HG03097 (cell line): ENCODE data around the gene ORM1.

Source experiments
- ATAC-seq: cut with Tn5 transposase; IDR thresholded peaks from one replicate; pipeline ENCODE4 v1.9.1; 2021; ENCODE audit not compliant: unreplicated experiment, low FRiP score

The ORM1 gene

DNA sequence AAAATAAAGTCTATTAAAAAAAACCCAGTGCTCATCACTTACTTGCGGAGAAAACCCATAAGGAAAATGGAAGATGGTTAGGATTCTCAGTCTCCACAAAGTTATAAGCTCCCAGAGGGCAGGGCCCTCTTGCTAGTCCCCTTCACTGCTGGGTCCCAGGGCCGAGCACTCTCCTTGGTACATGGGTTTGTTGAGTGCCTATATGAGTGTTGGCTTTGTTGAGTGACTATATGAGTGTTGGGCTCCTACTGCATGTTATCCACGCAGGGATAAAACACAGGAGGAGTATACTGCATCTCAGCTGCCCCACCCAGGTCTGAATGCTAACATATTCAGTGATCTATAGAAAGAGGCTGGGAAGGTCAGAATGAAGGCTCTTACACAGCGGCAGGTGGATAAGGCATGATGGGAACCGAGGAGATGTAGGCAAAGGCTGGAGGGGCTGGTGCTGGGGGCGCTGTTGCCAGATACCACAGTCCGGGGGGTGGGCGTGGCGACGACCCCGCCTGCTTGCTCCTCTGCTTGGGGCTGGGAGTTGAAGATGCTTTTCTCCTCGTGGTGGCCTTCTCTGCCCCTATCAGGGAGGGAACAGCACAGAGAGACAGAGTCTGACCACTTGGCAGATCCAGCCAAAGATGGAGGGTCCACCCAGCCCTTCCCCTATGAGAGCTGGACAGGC lies 18.4 kb downstream of the ORM1 start:
- ATAC-seq, result no peak

DNA sequence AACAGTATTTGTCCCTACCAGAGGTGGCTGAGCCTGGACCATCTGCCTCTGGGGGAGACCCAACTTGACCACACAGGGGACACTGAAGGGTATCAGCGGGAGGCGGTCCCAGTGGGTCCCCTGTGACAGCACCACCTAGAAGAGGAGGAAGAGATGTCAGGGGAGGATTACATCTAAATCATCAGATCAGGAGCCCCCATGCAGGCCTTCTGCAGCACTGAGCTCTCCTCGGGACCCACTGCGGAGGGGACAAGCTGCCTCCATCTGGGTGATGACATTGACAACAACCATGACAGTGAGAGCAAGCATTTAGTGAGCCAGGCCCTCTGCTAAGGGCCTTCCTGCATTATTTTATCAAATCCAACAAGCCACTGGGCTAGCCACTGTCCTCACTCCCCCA lies 19.1 kb downstream of the ORM1 start:
- ATAC-seq, result no peak

DNA sequence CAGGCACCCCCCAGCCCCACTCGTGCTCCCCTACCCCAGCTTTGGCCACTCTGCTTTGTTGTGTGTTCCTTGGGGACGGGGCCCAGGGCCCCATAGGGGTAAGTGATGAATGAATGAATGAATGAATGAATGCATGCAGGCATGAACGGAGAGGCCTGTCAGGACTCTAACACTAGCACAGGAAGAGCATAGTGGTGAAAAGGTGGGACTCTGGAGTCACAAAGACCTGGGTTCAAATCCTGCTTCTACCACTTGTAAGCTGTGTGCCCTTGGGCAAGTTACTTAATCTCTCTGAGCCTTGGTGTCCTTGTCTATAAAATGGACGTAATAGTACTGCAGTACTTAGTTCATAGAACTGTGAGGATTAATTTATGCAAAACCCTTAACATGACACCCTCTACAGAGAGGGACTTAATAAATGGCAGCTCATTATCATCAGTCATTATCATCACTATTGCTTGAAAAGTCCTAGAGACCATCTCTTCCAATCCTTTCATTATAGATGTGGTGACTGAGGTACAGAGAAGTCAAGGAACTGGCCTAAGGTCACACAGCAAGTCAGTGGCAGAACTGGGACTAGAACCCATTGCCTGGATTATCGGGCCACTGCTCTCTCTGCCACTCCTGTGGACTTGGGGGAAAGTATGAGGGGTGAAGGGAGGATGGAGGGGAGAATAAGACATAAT lies 20.0 kb downstream of the ORM1 start:
- ATAC-seq, result no peak

DNA sequence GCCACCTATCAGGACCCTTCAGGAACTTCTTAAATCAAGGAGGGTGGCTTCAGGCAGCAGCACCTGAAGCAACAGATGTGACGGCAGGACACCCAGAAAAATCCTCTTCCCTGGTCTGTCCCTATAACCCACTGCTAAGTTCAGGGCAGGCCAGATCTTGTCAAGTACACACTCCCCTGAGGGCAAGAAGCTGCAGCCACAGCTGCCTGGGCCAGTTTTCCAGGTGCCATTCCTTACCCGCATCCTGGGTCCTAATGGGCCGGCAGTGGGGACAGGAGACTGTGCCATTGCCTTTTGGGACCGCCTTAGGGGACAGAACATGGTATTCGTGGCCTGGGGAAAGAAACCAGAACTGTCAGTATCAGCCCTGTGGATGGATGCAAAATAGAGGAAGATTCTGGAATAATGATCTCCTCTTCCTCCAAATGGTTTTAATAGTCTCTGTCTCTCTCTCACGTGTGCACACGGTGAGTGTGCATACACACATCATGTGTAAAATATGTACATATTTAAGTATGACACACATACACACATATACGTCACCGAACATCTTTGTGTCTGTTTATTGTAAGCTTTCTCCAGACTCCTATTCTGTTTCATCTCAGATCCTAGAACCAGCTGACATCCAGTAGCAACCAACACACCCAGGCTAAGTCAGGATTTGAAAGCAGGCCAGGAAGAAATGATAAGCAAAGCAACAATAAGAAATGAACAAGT lies 20.7 kb downstream of the ORM1 start:
- ATAC-seq, result no peak

DNA sequence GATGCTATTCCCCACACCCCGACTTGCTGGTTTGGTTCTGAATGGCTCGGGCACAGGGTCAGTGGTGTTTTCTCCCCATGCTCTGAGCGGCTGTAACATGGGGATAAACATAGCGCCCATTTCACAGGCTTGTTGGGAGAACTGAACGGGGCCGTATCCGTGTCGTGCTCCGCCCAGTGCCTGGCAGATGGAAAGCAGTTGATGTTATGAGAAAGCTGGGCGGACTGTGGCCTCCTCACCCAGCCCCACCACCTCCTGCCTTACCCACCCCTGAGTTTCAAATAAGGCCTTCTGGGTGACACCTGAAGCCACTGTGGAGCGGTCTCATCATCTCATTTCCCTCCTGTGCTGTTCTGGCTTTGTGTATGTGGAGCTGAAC lies 21.3 kb downstream of the ORM1 start:
- no peak for ATAC-seq

DNA sequence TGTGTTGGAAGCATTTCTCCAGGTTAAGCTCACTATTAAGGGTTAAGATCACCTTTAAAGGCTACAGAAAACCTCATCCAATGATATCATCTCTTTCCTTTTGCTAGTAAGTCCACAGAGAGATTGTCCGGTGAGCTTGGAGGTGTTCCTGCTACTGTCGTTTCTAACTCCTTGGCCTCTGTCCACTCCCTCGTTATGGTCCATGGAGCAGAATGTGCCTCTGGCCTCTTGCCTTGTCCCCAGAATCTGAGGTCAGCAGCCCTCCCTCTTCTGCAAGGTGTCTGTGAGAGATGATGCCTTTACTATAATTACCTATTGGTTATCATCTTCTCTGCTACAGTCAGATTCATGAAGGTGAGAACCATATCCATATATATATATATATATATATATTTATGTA lies 21.8 kb downstream of the ORM1 start:
- ATAC-seq, result no peak

DNA sequence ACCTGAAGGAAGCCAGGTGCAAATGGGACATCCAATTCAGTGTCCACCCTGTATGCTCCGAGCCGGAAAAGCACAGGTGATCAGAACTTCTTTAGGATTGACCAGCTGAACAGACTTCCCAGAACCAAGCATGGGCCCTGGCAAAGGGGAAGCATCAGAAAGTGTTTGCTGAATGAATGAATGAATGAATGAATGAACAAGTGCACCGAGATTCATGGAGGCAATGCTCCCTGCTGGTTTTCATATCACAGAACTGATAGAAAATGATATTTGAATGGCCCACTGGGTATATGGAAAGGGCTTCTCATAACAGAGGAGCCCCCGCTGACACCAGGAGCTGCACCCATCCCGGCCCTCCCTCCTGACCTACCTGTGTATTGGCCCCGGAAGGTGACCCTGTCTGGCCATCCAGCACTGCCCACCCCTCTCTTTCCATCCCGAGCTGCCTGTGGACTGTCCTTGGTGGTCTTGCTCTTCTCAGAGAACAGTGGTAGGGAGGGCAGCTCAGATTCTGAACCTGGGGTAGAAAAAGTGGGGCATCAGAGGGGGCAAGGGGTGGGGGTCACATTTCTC lies 22.7 kb downstream of the ORM1 start:
- no peak for ATAC-seq

DNA sequence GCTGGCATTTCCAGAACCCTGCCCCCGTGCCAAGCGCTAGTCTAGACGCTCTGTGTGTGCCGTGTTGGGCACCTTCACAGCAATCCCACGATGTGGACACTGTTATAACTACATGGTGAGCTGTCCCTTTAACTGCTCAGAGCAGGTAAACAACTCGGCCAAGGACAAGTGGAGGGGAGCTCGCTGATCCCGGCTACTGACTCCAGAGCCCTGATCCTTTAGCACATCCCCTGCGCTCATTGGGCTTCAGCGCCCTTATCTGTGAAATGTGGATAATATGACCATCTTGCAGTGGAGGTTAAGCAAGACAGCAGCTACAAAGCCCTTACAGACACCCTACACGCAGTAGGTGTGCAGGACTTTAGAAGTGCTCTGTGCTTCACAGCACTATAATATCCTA lies 23.2 kb downstream of the ORM1 start:
- ATAC-seq, result no peak

DNA sequence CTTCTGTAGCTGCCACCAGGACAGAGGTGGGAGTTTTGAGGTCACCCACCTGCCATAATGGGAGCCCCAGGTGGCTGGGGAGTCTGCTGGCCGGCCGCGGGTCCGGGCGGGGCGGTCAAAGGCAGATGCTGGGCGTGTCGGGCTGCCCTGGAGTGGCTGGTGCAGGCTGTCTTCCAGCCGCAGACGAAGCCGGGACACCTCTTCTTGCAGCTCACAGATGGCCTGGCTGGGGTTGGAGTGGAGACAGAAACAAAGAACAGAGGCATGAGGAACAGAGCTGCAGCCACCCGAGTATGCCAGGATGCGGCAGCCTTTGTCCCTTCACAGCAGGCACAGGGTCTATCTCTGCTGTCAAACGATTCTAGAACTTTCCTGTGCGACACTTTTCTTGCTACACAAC lies 24.8 kb downstream of the ORM1 start:
- no peak for ATAC-seq

DNA sequence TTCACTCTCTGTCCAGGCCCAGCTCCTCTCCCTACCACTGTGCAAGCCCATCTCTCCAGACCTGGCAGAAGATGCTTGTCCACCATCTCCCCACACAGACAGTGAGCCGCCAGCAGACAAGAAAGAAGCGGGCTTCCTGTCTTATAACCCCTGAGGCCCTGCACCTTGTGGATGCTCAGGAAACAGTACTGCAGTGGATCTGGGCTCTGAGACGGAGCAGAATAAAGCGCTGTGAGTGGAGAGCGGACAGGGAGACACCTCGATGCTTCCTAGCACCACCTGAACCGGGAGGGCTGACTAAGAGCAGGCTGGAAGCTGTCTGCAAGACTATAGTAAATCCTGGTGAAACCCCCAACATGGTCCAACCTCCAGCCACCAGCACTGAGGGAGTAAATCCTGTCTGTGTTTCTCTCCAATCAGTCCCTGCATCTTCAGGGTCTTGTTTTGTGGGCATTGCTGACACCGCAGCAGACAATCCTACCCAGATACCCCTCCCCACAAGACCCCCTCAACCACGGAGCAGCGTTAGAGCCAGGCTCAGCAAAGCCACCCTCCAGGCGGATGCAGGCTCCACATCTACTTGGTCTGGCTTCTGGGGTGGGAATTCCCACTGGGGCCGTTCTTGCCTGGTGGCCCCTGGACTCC lies 25.5 kb downstream of the ORM1 start:
- ATAC-seq, result no peak

DNA sequence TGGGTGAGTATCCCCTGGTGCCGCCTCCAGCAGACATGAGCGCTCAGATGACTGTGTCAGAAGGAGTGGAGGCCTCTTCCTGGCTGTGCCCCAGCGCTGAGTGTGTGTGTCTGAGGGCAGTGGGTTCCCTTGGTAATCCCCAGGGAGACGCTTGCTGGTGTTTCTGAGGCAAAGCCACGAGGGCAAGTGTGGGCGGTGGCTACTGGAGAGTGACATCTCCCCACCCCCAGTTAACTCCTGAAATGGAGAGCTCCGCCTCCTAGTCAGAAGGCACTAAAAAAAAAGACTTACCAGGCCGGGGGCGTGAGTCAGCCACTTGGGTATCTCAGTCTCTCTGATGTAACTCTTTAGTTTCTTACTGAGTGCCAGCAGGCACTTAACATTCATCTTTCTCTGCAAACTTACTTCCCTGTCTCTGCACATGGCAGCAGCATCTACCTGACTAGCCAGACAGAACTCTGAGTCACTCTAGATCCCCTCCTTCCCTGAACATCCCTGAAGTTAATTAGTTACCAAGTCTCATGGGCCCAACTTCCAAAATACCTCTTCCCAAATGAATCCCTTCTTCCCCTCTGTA lies 26.1 kb downstream of the ORM1 start:
- ATAC-seq, result peak; percentile 80

DNA sequence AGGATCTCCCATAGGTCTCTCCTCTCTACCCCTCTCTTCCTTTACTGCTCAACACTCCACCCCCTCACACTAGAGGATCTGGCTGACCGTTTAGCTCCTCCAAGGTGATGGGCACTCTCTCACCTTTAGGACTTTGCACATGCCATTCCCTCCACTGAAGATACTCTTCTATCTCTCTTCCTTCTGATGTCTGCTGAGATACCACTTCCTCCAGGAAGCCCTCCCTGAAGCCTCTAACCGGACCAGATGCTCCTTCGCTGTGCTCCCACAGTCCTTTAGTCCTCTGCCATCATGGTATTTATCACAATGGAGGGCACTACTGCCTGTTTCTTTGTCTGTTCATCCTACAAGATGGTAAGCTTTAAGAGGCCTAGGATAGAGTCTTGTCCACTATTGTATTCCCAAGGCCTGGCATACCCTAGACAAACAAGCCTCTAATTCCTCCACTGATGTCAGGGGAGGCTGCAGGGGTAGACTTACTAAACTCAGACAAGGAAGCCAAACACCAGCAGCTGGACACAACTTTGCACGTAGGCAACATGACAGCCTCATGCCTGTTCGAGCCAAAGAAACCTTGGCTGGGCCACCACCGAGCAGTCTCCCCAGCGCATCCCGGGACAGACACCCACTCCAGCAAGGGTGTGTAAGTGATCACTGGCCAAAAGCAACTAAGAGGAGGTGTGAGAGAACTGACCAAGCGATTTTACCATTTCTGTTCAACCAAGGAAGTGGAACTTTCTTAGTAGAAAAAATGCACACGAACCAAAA lies 27.0 kb downstream of the ORM1 start:
- ATAC-seq, result no peak

DNA sequence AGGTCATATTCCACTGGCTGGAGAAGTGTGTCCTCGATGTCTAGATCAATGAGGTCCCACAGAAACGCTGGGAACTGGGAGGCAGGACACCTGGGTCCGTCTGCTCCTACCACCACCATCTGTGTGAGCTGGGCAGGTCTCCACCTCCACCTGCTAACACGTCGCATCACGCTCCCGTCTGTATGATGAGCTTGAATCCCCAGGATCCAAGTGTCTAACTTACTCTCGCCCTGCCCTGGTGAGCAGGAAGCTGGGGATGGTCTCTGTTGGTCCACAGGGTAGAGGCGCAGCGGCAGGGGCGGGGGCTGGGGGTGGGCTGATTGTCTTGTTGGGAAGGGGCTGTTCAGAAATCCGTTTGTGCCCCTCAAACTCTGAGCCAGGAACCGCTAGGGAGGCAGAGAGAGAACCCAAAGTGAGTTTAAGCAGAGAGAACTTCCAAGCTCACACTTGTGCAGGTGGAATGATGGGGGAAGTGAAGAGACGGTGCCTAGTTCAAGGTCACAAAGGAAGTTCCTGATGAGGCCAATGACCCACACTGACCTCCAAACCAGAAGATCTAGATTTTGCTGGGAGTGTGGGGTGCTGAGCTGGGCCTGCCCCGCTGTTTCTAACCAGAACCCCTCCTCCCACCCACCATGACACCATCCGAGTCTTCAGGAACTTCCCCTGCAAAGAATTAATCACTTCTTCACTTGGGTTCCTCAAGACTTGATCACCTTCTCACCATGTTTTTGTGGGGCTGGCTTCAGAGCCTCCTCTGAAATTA lies 27.9 kb downstream of the ORM1 start:
- no peak for ATAC-seq

DNA sequence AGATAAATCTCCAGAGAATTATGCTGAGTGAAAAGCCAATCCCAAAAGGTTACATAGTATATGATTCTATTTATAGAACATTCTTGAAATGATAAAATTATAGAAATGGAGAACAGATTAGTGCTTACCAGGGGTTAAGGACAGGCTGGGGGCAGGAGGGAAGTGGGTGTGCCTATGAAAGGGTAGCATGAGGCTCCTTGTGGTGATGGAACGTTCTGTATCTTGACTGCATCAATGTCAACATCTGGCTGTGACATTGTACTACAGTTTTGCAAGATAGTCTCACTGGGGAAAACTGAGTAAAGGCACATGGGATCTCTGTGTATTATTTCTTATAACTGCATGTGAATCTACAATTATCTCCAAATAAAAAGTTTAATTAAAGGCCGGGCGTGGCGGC lies 29.0 kb downstream of the ORM1 start:
- ATAC-seq, result no peak

DNA sequence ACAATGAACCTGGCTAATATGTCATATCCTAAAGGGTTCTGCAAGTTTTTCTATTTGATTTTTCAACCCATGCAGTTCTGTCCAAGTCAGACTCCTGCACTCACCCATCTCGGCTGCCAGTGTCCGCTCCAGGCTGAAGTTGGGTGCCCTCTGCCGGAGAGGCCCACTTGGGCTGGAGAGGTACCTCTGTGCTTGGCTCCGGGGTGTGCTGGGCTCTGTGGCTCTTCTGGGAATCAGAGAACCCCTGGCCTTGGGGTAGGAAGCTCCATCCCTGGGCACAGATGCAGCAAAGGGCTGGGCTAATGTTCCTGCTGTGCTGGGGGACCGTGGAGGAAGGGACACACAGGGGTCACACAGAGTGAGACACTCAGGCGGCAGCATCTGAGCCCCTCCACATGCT lies 32.9 kb downstream of the ORM1 start:
- no peak for ATAC-seq

DNA sequence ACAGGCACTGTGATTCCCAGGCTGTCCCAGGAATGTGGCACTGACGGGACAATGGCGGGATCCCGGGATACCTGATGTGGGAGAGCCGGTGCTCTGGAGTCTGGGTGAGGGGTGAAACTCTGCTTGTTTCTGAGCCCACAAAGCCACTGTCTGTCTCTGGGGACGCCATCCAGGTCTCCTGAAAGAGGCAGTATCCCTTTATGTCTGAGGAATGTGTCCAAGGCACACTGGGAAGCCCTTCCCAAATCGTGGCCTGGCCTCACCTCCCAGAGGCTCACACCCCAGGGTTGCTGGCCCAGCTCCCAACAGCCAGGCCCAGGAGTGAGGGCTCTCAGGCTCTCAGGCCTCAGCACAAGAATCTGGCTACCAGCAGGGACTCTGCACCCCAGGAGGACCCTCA lies 33.9 kb downstream of the ORM1 start:
- no peak for ATAC-seq

DNA sequence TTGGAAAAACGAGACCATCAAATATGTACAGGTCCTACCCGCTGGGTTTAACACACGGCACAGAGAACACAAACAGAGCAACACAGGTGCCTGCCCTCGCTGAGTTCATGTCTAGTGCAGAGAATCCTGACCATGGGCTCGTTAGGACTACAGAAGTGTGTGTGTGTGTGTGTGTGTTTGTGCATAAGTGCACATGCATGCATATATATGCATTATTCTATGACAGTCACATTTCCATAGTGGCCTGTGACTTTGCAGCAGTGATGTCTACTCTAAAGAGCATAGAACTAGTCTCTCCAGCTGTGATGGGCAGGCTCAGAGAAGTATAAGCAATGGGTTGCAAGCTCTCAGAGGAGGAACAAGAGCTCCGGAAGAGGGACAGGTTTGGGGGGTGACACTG lies 34.5 kb downstream of the ORM1 start:
- ATAC-seq, result no peak

DNA sequence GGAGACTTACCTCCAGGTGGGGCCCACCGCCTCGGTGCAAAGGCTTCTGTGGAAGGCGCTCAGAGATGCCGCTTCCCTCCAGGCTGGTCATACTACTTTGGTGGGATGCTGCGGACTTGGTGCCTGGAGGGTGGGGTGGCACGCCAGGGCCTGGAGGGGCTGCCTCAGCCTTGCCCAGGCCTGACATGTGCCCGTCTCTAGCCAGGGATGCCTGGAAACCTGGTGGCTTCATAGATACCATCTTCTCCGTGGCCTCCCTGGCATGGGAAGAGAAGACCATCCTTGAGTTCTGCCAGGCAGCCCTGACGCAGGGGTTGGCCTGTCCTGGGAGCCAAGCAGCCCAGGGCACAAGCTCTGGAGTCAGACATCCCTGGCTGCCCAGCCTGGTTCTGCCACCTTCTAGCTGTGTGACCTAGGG lies 35.0 kb downstream of the ORM1 start:
- ATAC-seq, result no peak

DNA sequence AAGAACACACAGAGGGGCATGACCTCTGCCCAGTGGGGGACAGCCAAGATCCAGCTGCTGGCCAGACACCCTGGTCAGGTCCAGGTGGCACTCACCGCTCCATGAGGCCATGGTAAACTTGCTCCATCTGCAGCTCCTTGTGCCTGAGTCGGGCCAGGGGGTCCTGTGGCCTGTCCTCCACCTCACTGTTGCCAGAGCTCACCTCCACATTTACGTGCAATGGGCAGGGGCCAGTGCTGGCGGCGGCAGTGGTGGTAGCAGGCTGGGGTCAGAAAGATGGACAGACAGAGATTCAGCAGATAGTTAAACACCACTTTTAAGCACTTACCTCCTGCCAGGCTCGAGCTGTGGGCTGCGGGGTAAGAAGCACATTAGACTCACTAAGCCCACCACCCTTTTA lies 36.9 kb downstream of the ORM1 start:
- ATAC-seq, result no peak
